Esophagus muscularis mucosa (tissue), 3 donors: ENCODE data around the gene NRSN1.

Source experiments
- CTCF ChIP-seq, 3 experiments: fragments of 200-600 bp in 2 of 3; fragments of 450-650 bp in 1 of 3; sonication (generic) in 2 of 3; IDR thresholded peaks; one replicate each; pipeline ENCODE4 v1.5.1; 2017 to 2019; ENCODE audit warnings: antibody characterized with exemption in 3 of 3, mild to moderate bottlenecking in 2 of 3, moderate library complexity in 1 of 3
- POLR2A ChIP-seq: fragments of 450-650 bp; IDR thresholded peaks from one replicate; pipeline ENCODE4 v1.6.1; 2017; ENCODE audit warnings: antibody characterized with exemption, moderate library complexity, mild to moderate bottlenecking, low read depth

- TF ChIP-seq POLR2A (no peak), CTCF (IDR thresholded peaks at IDR 0.05) (no peak)
Observed at GRCh38 chr6:24093381-24093780, 32.6 kb upstream of the NRSN1 start.
